Common myeloid progenitor, CD34-positive (primary cell): ENCODE measurements around the gene ZBED4.

ENCODE experiments used
- CTCF ChIA-PET: fragments of 350-600 bp; sonication (Branson Sonifier 250); formaldehyde crosslinking; loops from one replicate; lab custom pipeline; 2021; ENCODE audit warnings: antibody characterized with exemption; lab: Charles Lee
- POLR2A ChIA-PET: fragments of 350-600 bp; sonication (Branson Sonifier 250); formaldehyde crosslinking; loops from one replicate; lab custom pipeline; 2021; ENCODE audit warnings: antibody characterized with exemption; lab: Charles Lee
- DNase-seq, 3 donors: peaks; one replicate each; pipeline versions ENCODE4 v3.0.0 to v3.0.0-alpha.2; 2013
- H3K27ac ChIP-seq, 2 experiments: 1 replicate in 1 of 2; 2 replicates in 1 of 2; pipeline ENCODE4 v1.7.0; 2013; ENCODE audit warnings: inconsistent platforms in 2 of 2, low read length in 2 of 2, mild to moderate bottlenecking in 2 of 2, low read depth in 1 of 2, moderate library complexity in 1 of 2; ENCODE audit not compliant: severe bottlenecking in 2 of 2, insufficient read depth in 1 of 2, poor library complexity in 1 of 2
- H3K27me3 ChIP-seq, 5 experiments: replicated peaks in 2 of 5; 1 replicate in 3 of 5; 2 replicates in 2 of 5; pipeline versions ENCODE4 v1.6.1 to v1.7.0; 2013; ENCODE audit warnings: low read length in 4 of 5, mild to moderate bottlenecking in 2 of 5, moderate library complexity in 2 of 5, inconsistent platforms in 1 of 5; ENCODE audit not compliant: insufficient read depth in 5 of 5, control insufficient read depth in 4 of 5
- H3K36me3 ChIP-seq, 4 experiments: 1 replicate in 2 of 4; 2 replicates in 2 of 4; pipeline versions ENCODE4 v1.6.1 to v1.7.0; 2013; ENCODE audit warnings: low read length in 3 of 4, control low read depth in 1 of 4, mild to moderate bottlenecking in 1 of 4; ENCODE audit not compliant: control insufficient read depth in 4 of 4, insufficient read depth in 4 of 4
- H3K4me1 ChIP-seq, 4 experiments: 1 replicate in 3 of 4; 2 replicates in 1 of 4; pipeline versions ENCODE4 v1.6.1 to v1.7.1; 2013; ENCODE audit warnings: low read length in 3 of 4, mild to moderate bottlenecking in 3 of 4, control low read depth in 1 of 4, inconsistent platforms in 1 of 4, moderate library complexity in 1 of 4; ENCODE audit not compliant: control insufficient read depth in 4 of 4, insufficient read depth in 4 of 4; ENCODE audit errors: control extremely low read depth in 1 of 4
- H3K4me3 ChIP-seq, 7 experiments: 1 replicate in 4 of 7; 2 replicates in 3 of 7; pipeline versions ENCODE4 v1.5.1 to v1.7.0; 2013; ENCODE audit warnings: mild to moderate bottlenecking in 7 of 7, low read length in 6 of 7, moderate library complexity in 6 of 7, inconsistent platforms in 2 of 7, low read depth in 2 of 7, control low read depth in 1 of 7; ENCODE audit not compliant: insufficient read depth in 4 of 7, control insufficient read depth in 1 of 7; ENCODE audit errors: extremely low read depth in 1 of 7
- H3K9me3 ChIP-seq, 5 experiments: 1 replicate in 4 of 5; 2 replicates in 1 of 5; pipeline versions ENCODE4 v1.6.1 to v1.7.1; 2013; ENCODE audit warnings: low read length in 4 of 5, mild to moderate bottlenecking in 2 of 5, inconsistent platforms in 1 of 5, low read depth in 1 of 5, moderate library complexity in 1 of 5; ENCODE audit not compliant: control insufficient read depth in 4 of 5, insufficient read depth in 2 of 5; ENCODE audit errors: control extremely low read depth in 1 of 5
- WGBS: methylation state at CpG from one replicate; pipeline ENCODE4 v1.1.5; 2013; ENCODE audit not compliant: insufficient coverage; 5-methylcytosine and 5-hydroxymethylcytosine counted together

ZBED4 gene

GRCh38 chr22:49926916-49927315, 73.3 kb downstream of the ZBED4 start:
- Histone ChIP-seq H3K4me1 (peaks cover 18 to 59% (median 57%) of the 10 kb centered on the region in 4 experiments), H3K9me3 (no peaks in the 10 kb centered on the region), H3K36me3 (peaks cover 0 to under 1% (median 0%) of the 10 kb centered on the region in 4 experiments), H3K27ac (no peak overlapping the region), H3K4me3 (no peak overlapping the region), H3K27me3 (no peaks in the 10 kb centered on the region)
- no peak for DNase-seq
- ChIA-PET CTCF (interaction anchor here (1.4 kb wide), 1 partner anchor 104 kb away, joined by 4 read pairs; no protein-coding TSS in a partner anchor), POLR2A (interaction anchor here (0.6 kb wide), 1 partner anchor 264 kb away, joined by 4 read pairs; no protein-coding TSS in a partner anchor)
- WGBS, result 94% methylated on average over 15 of the region's 18 CpGs

GRCh38 chr22:49927483-49928184, 74.0 kb downstream of the ZBED4 start:
- DNase-seq, result no peak
- Histone ChIP-seq H3K27ac (no peak overlapping the region), H3K4me3 (no peak overlapping the region), H3K4me1 (peaks cover 18 to 64% (median 62%) of the 10 kb centered on the region in 4 experiments), H3K36me3 (no peaks in the 10 kb centered on the region), H3K9me3 (no peaks in the 10 kb centered on the region), H3K27me3 (no peaks in the 10 kb centered on the region)
- CTCF ChIA-PET, result interaction anchor here (0.6 to 1.4 kb wide), 2 partner anchors 103 to 107 kb away, joined by 3 to 4 read pairs; no protein-coding TSS in a partner anchor
- 91% methylated on average over 17 of the region's 26 CpGs for WGBS
- POLR2A ChIA-PET, result no interaction called here

- H3K4me1 ChIP-seq, result peaks cover 18 to 67% (median 64%) of the 10 kb centered on the region in 4 experiments
- H3K36me3 ChIP-seq, result no peaks in the 10 kb centered on the region
- H3K4me3 ChIP-seq, result no peak overlapping the region
- ChIA-PET CTCF (interaction anchor here (1.4 kb wide), 1 partner anchor 103 kb away, joined by 4 read pairs; no protein-coding TSS in a partner anchor), POLR2A (no interaction called here)
- 97% methylated on average over 7 of the region's 8 CpGs for WGBS
- H3K9me3 ChIP-seq, result no peaks in the 10 kb centered on the region
- DNase-seq, result no peak
- H3K27me3 ChIP-seq, result no peaks in the 10 kb centered on the region
- H3K27ac ChIP-seq, result no peak overlapping the region
Observed at GRCh38 chr22:49928185-49928495, 74.5 kb downstream of the ZBED4 start.

- no peak overlapping the region for H3K27ac ChIP-seq
- ChIA-PET CTCF (no interaction called here), POLR2A (no interaction called here)
- DNase-seq, result no peak
- no peaks in the 10 kb centered on the region for H3K36me3 ChIP-seq
- peak overlapping the region in 1 of 7 experiments; percentile 25 for H3K4me3 ChIP-seq
- H3K27me3 ChIP-seq, result no peaks in the 10 kb centered on the region
- 64% methylated on average over 36 of the region's 38 CpGs for WGBS
- no peaks in the 10 kb centered on the region for H3K9me3 ChIP-seq
- peaks cover 16 to 72% (median 66%) of the 10 kb centered on the region in 4 experiments for H3K4me1 ChIP-seq
Observed at GRCh38 chr22:49928555-49929210, 75.0 kb downstream of the ZBED4 start.

- Histone ChIP-seq H3K4me1 (peaks cover 13 to 72% (median 67%) of the 10 kb centered on the region in 4 experiments), H3K27ac (no peak overlapping the region), H3K9me3 (no peaks in the 10 kb centered on the region), H3K4me3 (peak overlapping the region in 2 of 7 experiments; percentile 25 to 26), H3K27me3 (no peaks in the 10 kb centered on the region), H3K36me3 (no peaks in the 10 kb centered on the region)
- 3% methylated on average over 59 of the region's 75 CpGs for WGBS
- POLR2A ChIA-PET, result interaction anchor here (2.0 to 2.8 kb wide), 2 partner anchors 32 to 101 kb away, joined by 19 to 54 read pairs; partner anchors contain the start of gene PIM3
- CTCF ChIA-PET, result interaction anchor here (0.9 to 5.3 kb wide), 15 partner anchors 10 to 162 kb away, joined by 3 to 63 read pairs (median 6); partner anchors contain the start of gene MLC1
- peak; percentile 66 to 87 (median 86) for DNase-seq
Observed at GRCh38 chr22:49929211-49929979, 75.8 kb downstream of the ZBED4 start.

GRCh38 chr22:49929994-49930575, 76.4 kb downstream of the ZBED4 start:
- H3K27ac ChIP-seq, result no peak overlapping the region
- DNase-seq, result no peak
- peaks cover 12 to 71% (median 66%) of the 10 kb centered on the region in 4 experiments for H3K4me1 ChIP-seq
- WGBS, result 74% methylated on average over 20 of the region's 21 CpGs
- no peaks in the 10 kb centered on the region for H3K36me3 ChIP-seq
- no peaks in the 10 kb centered on the region for H3K9me3 ChIP-seq
- ChIA-PET POLR2A (interaction anchor here (1.6 to 2.8 kb wide), 5 partner anchors 12 to 100 kb away, joined by 6 to 54 read pairs (median 14); partner anchors contain the start of genes ALG12, CRELD2 and PIM3), CTCF (interaction anchor here (0.7 to 5.3 kb wide), 27 partner anchors 10 to 308 kb away, joined by 3 to 63 read pairs (median 5); partner anchors contain the start of gene MLC1)
- no peaks in the 10 kb centered on the region for H3K27me3 ChIP-seq
- peak overlapping the region in 2 of 7 experiments; percentile 25 to 26 for H3K4me3 ChIP-seq
